COR-L47 (cell line): Measurements from ENCODE around the gene GAS7.
"Not testable (repeated sequence)": the region's sequence is repeated elsewhere in the genome, so short reads cannot be mapped to it uniquely, and the experiment has no call there.

ENCODE experiments used
- DNase-seq: peaks from one replicate; lab custom pipeline; 2025; lab: John Stamatoyannopoulos, UW

Gene GAS7

GRCh38 chr17:10022416-10022815 is 176.0 kb downstream of the GAS7 start:
- no peak for DNase-seq

- no peak for DNase-seq
These were observed 177.0 kb downstream of the GAS7 start for GRCh38 chr17:10021272-10021984.

- no peak for DNase-seq
These were observed 178.4 kb downstream of the GAS7 start for GRCh38 chr17:10019941-10020451.

GRCh38 chr17:10018461-10018891 is 179.9 kb downstream of the GAS7 start:
- DNase-seq, result no peak

GRCh38 chr17:10016958-10017570 is 181.3 kb downstream of the GAS7 start:
- DNase-seq, result not testable (repeated sequence)

GRCh38 chr17:10013365-10014112 is 184.9 kb downstream of the GAS7 start:
- no peak for DNase-seq

GRCh38 chr17:10010752-10011151 is 187.7 kb downstream of the GAS7 start:
- no peak for DNase-seq

GRCh38 chr17:10003705-10004104 is 194.7 kb downstream of the GAS7 start:
- no peak for DNase-seq

GRCh38 chr17:10002567-10003360 is 195.6 kb downstream of the GAS7 start:
- not testable (repeated sequence) for DNase-seq

GRCh38 chr17:10001306-10001873 is 197.0 kb downstream of the GAS7 start:
- no peak for DNase-seq

GRCh38 chr17:9999919-10000695 is 198.3 kb downstream of the GAS7 start:
- no peak for DNase-seq

- DNase-seq, result no peak
These were observed 200.3 kb downstream of the GAS7 start for GRCh38 chr17:9998060-9998459.

GRCh38 chr17:9994761-9995160 is 203.6 kb downstream of the GAS7 start:
- no peak for DNase-seq

GRCh38 chr17:9991796-9992195 is 206.6 kb downstream of the GAS7 start:
- DNase-seq, result no peak

- no peak for DNase-seq
These were observed 207.1 kb downstream of the GAS7 start for GRCh38 chr17:9991351-9991750.

- no peak for DNase-seq
These were observed 210.4 kb downstream of the GAS7 start for GRCh38 chr17:9987779-9988585.

GRCh38 chr17:9986754-9987382 is 211.5 kb downstream of the GAS7 start:
- no peak for DNase-seq

GRCh38 chr17:9985646-9986045 is 212.8 kb downstream of the GAS7 start:
- no peak for DNase-seq

GRCh38 chr17:9984768-9985167 is 213.6 kb downstream of the GAS7 start:
- no peak for DNase-seq

- DNase-seq, result no peak
These were observed 216.2 kb downstream of the GAS7 start for GRCh38 chr17:9982159-9982558.
